GM23338 (cell line): ENCODE results near the gene KIAA2012.

ENCODE experiments used
- CREB1 ChIP-seq: fragments of 250-450 bp; sonication (Bioruptor Pico); IDR thresholded peaks from 2 replicates; pipeline ENCODE4 v1.5.0; 2020; ENCODE audit warnings: low read depth, mild to moderate bottlenecking, moderate library complexity
- EZH2 ChIP-seq: fragments of 200-600 bp; sonication (generic); IDR thresholded peaks from one replicate; pipeline ENCODE4 v1.8.0; 2017; ENCODE audit warnings: antibody characterized with exemption, mild to moderate bottlenecking, low read depth; ENCODE audit not compliant: unreplicated experiment
- EZH2phosphoT487 ChIP-seq: fragments of 200-600 bp; sonication (generic); IDR thresholded peaks from one replicate; pipeline ENCODE4 v1.8.1; 2018; ENCODE audit warnings: antibody characterized with exemption; ENCODE audit not compliant: unreplicated experiment
- JUNB ChIP-seq: IDR thresholded peaks from one replicate; pipeline ENCODE4 v1.6.1; 2016; ENCODE audit warnings: antibody characterized with exemption; ENCODE audit not compliant: unreplicated experiment
- POLR2AphosphoS5 ChIP-seq: IDR thresholded peaks from 2 replicates; pipeline ENCODE4 v1.6.1; 2016; ENCODE audit warnings: antibody characterized with exemption, low read depth
- TF ChIP-seq, protein P1 (sequence below), 2 experiments: fragments of 200-600 bp in 1 of 2; sonication (generic) in 1 of 2; conservative IDR thresholded peaks; 2 replicates each; pipeline versions ENCODE4 v1.5.1 to v1.6.1; 2016 to 2017; ENCODE audit warnings: antibody characterized with exemption in 2 of 2, low read depth in 2 of 2, mild to moderate bottlenecking in 2 of 2, moderate library complexity in 1 of 2

DNA sequence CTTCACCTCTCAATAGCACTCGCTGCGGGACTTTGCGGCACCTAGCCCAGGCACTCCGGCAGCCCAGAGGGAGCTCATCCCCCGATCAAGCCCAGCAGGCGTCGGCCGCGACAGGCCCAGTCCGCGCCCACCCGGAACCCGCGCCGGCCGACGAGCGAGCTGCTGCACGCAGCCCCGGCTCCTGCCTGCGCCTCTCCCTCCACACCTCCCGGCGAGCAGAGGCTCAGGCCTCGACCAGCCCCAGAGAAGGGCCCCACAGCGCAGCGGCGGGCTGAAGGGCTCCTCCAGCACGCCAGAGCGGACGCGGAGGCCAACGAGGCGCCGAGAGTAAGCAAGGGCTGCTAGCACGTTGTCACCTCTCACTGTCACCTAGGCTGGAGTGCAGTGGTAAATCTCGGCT lies 63.5 kb downstream of the KIAA2012 start:
- TF ChIP-seq, protein P1, sequence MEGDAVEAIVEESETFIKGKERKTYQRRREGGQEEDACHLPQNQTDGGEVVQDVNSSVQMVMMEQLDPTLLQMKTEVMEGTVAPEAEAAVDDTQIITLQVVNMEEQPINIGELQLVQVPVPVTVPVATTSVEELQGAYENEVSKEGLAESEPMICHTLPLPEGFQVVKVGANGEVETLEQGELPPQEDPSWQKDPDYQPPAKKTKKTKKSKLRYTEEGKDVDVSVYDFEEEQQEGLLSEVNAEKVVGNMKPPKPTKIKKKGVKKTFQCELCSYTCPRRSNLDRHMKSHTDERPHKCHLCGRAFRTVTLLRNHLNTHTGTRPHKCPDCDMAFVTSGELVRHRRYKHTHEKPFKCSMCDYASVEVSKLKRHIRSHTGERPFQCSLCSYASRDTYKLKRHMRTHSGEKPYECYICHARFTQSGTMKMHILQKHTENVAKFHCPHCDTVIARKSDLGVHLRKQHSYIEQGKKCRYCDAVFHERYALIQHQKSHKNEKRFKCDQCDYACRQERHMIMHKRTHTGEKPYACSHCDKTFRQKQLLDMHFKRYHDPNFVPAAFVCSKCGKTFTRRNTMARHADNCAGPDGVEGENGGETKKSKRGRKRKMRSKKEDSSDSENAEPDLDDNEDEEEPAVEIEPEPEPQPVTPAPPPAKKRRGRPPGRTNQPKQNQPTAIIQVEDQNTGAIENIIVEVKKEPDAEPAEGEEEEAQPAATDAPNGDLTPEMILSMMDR (conservative IDR thresholded peaks at IDR 0.05; ENCODE audit: low read depth in 2 of 2): no peak
- TF ChIP-seq POLR2AphosphoS5: no peak
- no peak for TF ChIP-seq EZH2
- no peak for TF ChIP-seq EZH2phosphoT487
- TF ChIP-seq CREB1 (CRISPR knock-in tag): no peak
- TF ChIP-seq JUNB: no peak
